GM21528 (cell line): ENCODE data around the gene PTPN14.

Source experiments
- ATAC-seq: cut with Tn5 transposase; IDR thresholded peaks from one replicate; pipeline ENCODE4 v1.9.1; 2021; ENCODE audit warnings: mild to moderate bottlenecking, moderate library complexity; ENCODE audit not compliant: unreplicated experiment, low FRiP score

PTPN14 gene

GRCh38 chr1:214300149-214300780 is 251.1 kb downstream of the PTPN14 start:
- no peak for ATAC-seq
